ENCODE results near the gene NAT8L.

NAT8L gene

DNA sequence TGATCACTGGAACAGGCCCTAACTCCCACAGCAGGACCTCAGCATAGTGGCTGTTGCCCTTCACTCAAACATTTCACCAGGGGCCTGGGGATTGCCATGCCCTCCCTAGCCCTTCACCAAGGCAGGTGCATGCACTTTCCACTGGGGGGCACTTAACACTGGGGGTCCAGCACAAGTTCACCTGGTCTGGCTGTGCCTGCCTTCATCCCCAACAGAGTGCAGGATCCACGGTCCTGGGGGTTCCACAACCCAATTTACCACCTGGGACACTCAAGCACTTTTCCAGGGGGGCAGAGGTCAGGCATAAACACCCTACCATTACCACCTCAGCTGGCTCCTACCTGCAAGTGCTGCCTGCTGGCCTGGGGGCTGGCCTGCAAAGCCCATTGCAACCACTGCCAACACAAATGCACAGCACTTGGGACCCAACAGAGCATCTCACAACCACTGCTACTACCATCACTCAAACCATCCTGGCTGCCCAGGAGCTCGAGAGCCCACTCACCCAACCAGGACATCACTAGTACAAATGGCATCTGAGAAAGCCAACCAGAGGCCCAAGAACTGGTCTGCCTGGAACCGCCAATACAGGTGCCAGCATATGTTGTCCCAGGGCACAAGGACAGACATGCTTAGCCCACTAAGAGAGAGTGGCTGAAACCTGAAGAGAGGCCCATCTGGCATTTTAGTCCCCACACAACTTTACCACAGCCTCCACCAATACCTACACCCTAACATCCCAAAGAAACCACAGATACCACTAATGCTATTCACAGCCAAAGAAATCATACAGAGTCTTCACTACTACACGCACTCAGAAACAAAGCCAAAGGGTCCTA lies 43.1 kb downstream of the NAT8L start:
- no peak for DNase-seq
- H3K4me3 ChIP-seq (ENCODE audit: low read depth, low read length): no peak overlapping the region
- peaks cover 4% of the 10 kb centered on the region for H3K9me3 ChIP-seq
- no peaks in the 10 kb centered on the region for H3K4me1 ChIP-seq
- TF ChIP-seq CTCF (IDR thresholded peaks at IDR 0.05; ENCODE audit: low read depth, low read length): no peak
- H3K36me3 ChIP-seq: no peaks in the 10 kb centered on the region
- 0 out of 2 replicates have a peak, but pooled peaks cover 5% of the 10 kb centered on the region for H3K27me3 ChIP-seq

- Histone ChIP-seq H3K9me3 (peaks cover 4% of the 10 kb centered on the region), H3K27me3 (peaks cover 5% of the 10 kb centered on the region; the same call in 1 of the 2 replicates), H3K4me1 (no peaks in the 10 kb centered on the region), H3K4me3 (ENCODE audit: low read depth, low read length) (no peak overlapping the region), H3K36me3 (no peaks in the 10 kb centered on the region)
- no peak for TF ChIP-seq CTCF (IDR thresholded peaks at IDR 0.05; ENCODE audit: low read depth, low read length)
- DNase-seq: no peak
Observed at GRCh38 chr4:2103127-2103842, 44.2 kb downstream of the NAT8L start.

DNA sequence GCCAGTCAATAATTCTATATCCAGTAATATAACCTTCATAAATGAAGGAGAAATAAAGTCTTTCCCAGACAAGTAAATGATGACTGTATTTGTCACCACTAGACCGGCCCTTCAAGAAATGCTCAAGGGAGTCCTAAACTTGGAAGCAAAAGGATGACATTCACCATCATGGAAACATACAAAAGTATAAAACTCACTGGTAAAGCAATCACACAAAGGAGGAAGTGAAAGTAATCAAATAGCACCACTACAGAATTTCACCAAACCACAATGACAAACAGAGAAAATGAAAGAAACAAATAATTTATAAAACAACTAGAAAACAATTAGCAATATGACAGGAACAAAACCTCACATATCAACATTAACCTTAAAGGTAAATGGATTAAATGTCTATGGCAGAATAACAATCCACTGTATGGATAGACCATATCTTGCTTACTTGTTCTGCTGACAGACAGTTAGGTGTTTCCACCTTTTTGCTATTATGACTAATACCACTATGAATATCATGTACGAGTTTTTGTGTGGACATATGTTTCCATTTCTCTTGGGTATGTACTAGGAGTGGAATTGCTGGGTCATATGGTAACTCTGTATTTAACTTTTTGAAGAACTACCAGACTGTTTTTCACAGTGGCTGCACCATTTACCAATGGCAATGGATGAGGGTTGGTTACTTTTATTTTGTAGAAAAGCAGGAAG lies 44.9 kb downstream of the NAT8L start:
- peaks cover 4% of the 10 kb centered on the region for H3K9me3 ChIP-seq
- peaks cover 5% of the 10 kb centered on the region; the same call in 1 of the 2 replicates for H3K27me3 ChIP-seq
- TF ChIP-seq CTCF (IDR thresholded peaks at IDR 0.05; ENCODE audit: low read depth, low read length): no peak
- H3K4me3 ChIP-seq (ENCODE audit: low read depth, low read length): no peak overlapping the region
- H3K36me3 ChIP-seq: no peaks in the 10 kb centered on the region
- DNase-seq: no peak
- H3K4me1 ChIP-seq: no peaks in the 10 kb centered on the region

- H3K36me3 ChIP-seq: no peaks in the 10 kb centered on the region
- no peaks in the 10 kb centered on the region for H3K4me1 ChIP-seq
- H3K4me3 ChIP-seq (ENCODE audit: low read depth, low read length): no peak overlapping the region
- peaks cover 4% of the 10 kb centered on the region for H3K9me3 ChIP-seq
- H3K27me3 ChIP-seq: peaks cover 5% of the 10 kb centered on the region; the same call in 1 of the 2 replicates
- TF ChIP-seq CTCF (IDR thresholded peaks at IDR 0.05; ENCODE audit: low read depth, low read length): no peak
- no peak for DNase-seq
Observed at GRCh38 chr4:2104556-2105345, 45.6 kb downstream of the NAT8L start.

DNA sequence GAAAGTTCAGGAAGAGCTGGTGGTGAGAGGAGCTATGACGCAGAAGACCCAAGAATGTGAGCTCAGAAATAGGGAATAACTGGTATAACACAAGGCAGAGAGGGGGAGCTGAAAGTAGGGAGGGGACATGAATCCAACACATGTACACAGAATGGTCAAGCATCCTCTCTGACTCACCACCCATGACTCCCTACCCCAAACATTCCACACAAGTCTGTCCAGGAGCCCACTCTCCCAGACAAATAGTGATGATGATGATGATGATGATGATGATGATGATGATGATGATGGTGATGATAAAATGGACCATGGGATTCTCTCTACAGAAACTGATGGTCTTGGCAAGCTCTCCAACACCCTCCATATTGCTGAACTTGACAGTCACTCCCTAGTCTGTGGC lies 46.4 kb downstream of the NAT8L start:
- no peaks in the 10 kb centered on the region for H3K4me1 ChIP-seq
- peaks cover 4% of the 10 kb centered on the region for H3K9me3 ChIP-seq
- no peaks in the 10 kb centered on the region for H3K36me3 ChIP-seq
- DNase-seq: no peak
- peaks cover 5% of the 10 kb centered on the region; the same call in 1 of the 2 replicates for H3K27me3 ChIP-seq
- TF ChIP-seq CTCF (IDR thresholded peaks at IDR 0.05; ENCODE audit: low read depth, low read length): no peak
- H3K4me3 ChIP-seq (ENCODE audit: low read depth, low read length): no peak overlapping the region
